ENCODE data around the gene ARF6.

DNA sequence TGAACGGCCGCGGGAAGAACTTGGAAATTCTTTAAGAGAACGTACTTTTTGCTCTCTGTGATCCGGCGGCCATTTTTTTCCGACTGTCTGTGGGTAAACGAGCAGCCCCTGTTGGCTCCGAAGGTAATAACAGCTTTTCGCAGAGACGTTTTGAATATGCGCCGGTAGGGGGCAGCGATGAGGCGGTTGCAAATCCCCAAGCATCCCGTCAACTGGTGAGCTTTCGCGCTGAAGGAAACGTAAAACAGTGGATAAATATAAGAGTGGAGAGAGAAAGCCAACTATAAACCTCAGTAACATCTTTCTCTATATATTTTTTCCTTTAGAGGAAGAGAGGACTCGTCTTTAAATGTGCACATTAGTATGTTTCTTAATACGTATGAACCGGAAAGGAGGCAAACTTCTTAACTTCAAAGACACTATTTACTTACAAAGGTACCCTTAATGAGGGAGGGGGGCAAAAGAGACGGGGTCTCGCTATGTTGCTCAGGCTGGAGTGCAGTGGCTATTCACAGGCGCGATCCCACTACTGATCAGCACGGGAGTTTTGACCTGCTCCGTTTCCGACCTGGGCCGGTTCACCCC is 30.7 kb upstream of the ARF6 start:
- TF ChIP-seq, protein P1, sequence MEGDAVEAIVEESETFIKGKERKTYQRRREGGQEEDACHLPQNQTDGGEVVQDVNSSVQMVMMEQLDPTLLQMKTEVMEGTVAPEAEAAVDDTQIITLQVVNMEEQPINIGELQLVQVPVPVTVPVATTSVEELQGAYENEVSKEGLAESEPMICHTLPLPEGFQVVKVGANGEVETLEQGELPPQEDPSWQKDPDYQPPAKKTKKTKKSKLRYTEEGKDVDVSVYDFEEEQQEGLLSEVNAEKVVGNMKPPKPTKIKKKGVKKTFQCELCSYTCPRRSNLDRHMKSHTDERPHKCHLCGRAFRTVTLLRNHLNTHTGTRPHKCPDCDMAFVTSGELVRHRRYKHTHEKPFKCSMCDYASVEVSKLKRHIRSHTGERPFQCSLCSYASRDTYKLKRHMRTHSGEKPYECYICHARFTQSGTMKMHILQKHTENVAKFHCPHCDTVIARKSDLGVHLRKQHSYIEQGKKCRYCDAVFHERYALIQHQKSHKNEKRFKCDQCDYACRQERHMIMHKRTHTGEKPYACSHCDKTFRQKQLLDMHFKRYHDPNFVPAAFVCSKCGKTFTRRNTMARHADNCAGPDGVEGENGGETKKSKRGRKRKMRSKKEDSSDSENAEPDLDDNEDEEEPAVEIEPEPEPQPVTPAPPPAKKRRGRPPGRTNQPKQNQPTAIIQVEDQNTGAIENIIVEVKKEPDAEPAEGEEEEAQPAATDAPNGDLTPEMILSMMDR (IDR thresholded peaks at IDR 0.05; ENCODE audit: low read depth, low read length), result peak; percentile 100
- no peak for TF ChIP-seq EZH2phosphoT487 (IDR thresholded peaks at IDR 0.05; ENCODE audit: low read depth)
